ENCODE data around the gene RASGRP1.
"Not testable (repeated sequence)": the region's sequence is repeated elsewhere in the genome, so short reads cannot be mapped to it uniquely, and the experiment has no call there.

The RASGRP1 gene

GRCh38 chr15:38564557-38565286, at the start of gene RASGRP1:
Gene RASGRP1 (minus strand): TSS chr15:38564814. CDS start chr15:38564628, 186 bp downstream.
- in situ Hi-C loops (cut with MboI; ENCODE audit: low sequenced_read_pairs) = no loop called here

GRCh38 chr15:38613085-38613484, 48.5 kb upstream of the RASGRP1 start:
- in situ Hi-C loops (cut with MboI; ENCODE audit: low sequenced_read_pairs) = no loop called here

GRCh38 chr15:38612159-38612863, 47.7 kb upstream of the RASGRP1 start:
- in situ Hi-C loops (cut with MboI; ENCODE audit: low sequenced_read_pairs) = no loop called here

GRCh38 chr15:38611228-38611627, 46.6 kb upstream of the RASGRP1 start:
- in situ Hi-C loops (cut with MboI; ENCODE audit: low sequenced_read_pairs) = no loop called here

GRCh38 chr15:38610748-38611147, 46.1 kb upstream of the RASGRP1 start:
- in situ Hi-C loops (cut with MboI; ENCODE audit: low sequenced_read_pairs) = no loop called here

- in situ Hi-C loops (cut with MboI; ENCODE audit: low sequenced_read_pairs) = no loop called here
Measured at GRCh38 chr15:38609097-38609738, 44.6 kb upstream of the RASGRP1 start.

GRCh38 chr15:38608682-38609081, 44.1 kb upstream of the RASGRP1 start:
- in situ Hi-C loops (cut with MboI; ENCODE audit: low sequenced_read_pairs) = no loop called here

GRCh38 chr15:38605744-38606143, 41.1 kb upstream of the RASGRP1 start:
- in situ Hi-C loops (cut with MboI; ENCODE audit: low sequenced_read_pairs) = no loop called here

GRCh38 chr15:38603672-38604071, 39.1 kb upstream of the RASGRP1 start:
- in situ Hi-C loops (cut with MboI; ENCODE audit: low sequenced_read_pairs) = no loop called here

- in situ Hi-C loops (cut with MboI; ENCODE audit: low sequenced_read_pairs) = no loop called here
Measured at GRCh38 chr15:38602910-38603670, 38.5 kb upstream of the RASGRP1 start.

GRCh38 chr15:38600236-38600635, 35.6 kb upstream of the RASGRP1 start:
- in situ Hi-C loops (cut with MboI; ENCODE audit: low sequenced_read_pairs) = no loop called here

GRCh38 chr15:38598749-38599148, 34.1 kb upstream of the RASGRP1 start:
- in situ Hi-C loops (cut with MboI; ENCODE audit: low sequenced_read_pairs) = no loop called here

- in situ Hi-C loops (cut with MboI; ENCODE audit: low sequenced_read_pairs) = no loop called here
Measured at GRCh38 chr15:38597219-38597800, 32.7 kb upstream of the RASGRP1 start.

- in situ Hi-C loops (cut with MboI; ENCODE audit: low sequenced_read_pairs) = no loop called here
Measured at GRCh38 chr15:38593524-38593923, 28.9 kb upstream of the RASGRP1 start.

- in situ Hi-C loops (cut with MboI; ENCODE audit: low sequenced_read_pairs) = no loop called here
Measured at GRCh38 chr15:38589502-38589901, 24.9 kb upstream of the RASGRP1 start.

GRCh38 chr15:38588672-38589071, 24.1 kb upstream of the RASGRP1 start:
- in situ Hi-C loops (cut with MboI; ENCODE audit: low sequenced_read_pairs) = no loop called here

GRCh38 chr15:38587214-38587613, 22.6 kb upstream of the RASGRP1 start:
- in situ Hi-C loops (cut with MboI; ENCODE audit: low sequenced_read_pairs) = no loop called here

GRCh38 chr15:38586005-38586404, 21.4 kb upstream of the RASGRP1 start:
- in situ Hi-C loops (cut with MboI; ENCODE audit: low sequenced_read_pairs) = not testable (repeated sequence)

GRCh38 chr15:38578626-38579025, 14.0 kb upstream of the RASGRP1 start:
- in situ Hi-C loops (cut with MboI; ENCODE audit: low sequenced_read_pairs) = no loop called here

- in situ Hi-C loops (cut with MboI; ENCODE audit: low sequenced_read_pairs) = no loop called here
Measured at GRCh38 chr15:38577424-38577987, 12.9 kb upstream of the RASGRP1 start.

All from HL-60/S4 treated with retinoic acid at 250 ng/mL for 4 days and 3 days (cell line).